Gastroesophageal sphincter (tissue), 4 donors: Measurements from ENCODE around the gene LHFPL2. TPM values are rescaled to one million over a fixed set of nuclear protein-coding genes. Genes with fewer than 3 reads are reported as not detected.

Source experiments
- ATAC-seq: fragments of 150-250 bp; one replicate; pipeline ENCODE4 v1.9.1; 2016; ENCODE audit warnings: mild to moderate bottlenecking, moderate library complexity
- H3K27ac ChIP-seq, 4 donors: fragments of 200-600 bp; sonication (generic) in 3 of 4; 1 replicate in 3 of 4; 2 replicates in 1 of 4; pipeline ENCODE4 v1.5.1; 2016 to 2019
- H3K27me3 ChIP-seq: fragments of 200-600 bp; sonication (generic); one replicate; pipeline ENCODE4 v1.5.1; 2019
- H3K36me3 ChIP-seq, 2 donors: fragments of 200-600 bp; sonication (generic); one replicate each; pipeline ENCODE4 v1.5.1; 2019; ENCODE audit warnings: control low read depth in 1 of 2
- H3K4me1 ChIP-seq, 3 donors: fragments of 200-600 bp; sonication (generic); 1 replicate in 2 of 3; 2 replicates in 1 of 3; pipeline ENCODE4 v1.5.1; 2016 to 2019; ENCODE audit warnings: control low read depth in 2 of 3
- H3K4me3 ChIP-seq, 2 donors: fragments of 200-600 bp; sonication (generic); one replicate each; pipeline ENCODE4 v1.5.1; 2019; ENCODE audit warnings: mild to moderate bottlenecking in 1 of 2, moderate library complexity in 1 of 2
- H3K9me3 ChIP-seq, 3 donors: fragments of 200-600 bp; sonication (generic); one replicate each; pipeline ENCODE4 v1.5.1; 2017 to 2019; ENCODE audit warnings: control low read depth in 2 of 3
- EP300 ChIP-seq: sonication (generic); formaldehyde crosslinking; IDR thresholded peaks from one replicate; pipeline ENCODE4 v1.6.1; 2017; ENCODE audit warnings: antibody characterized with exemption, mild to moderate bottlenecking
- POLR2A ChIP-seq, 2 donors: fragments of 450-650 bp; IDR thresholded peaks; one replicate each; pipeline ENCODE4 v1.6.1; 2017; ENCODE audit warnings: antibody characterized with exemption in 2 of 2, mild to moderate bottlenecking in 2 of 2, moderate library complexity in 1 of 2
- POLR2AphosphoS5 ChIP-seq: sonication (generic); formaldehyde crosslinking; IDR thresholded peaks from one replicate; pipeline ENCODE4 v1.6.1; 2017; ENCODE audit warnings: antibody characterized with exemption
- WGBS, 2 donors: methylation state at CpG; one replicate each; pipeline ENCODE4 v1.1.5; 2018; ENCODE audit warnings: low coverage in 1 of 2; 5-methylcytosine and 5-hydroxymethylcytosine counted together
- total RNA-seq, 4 donors: library from RNA; depleted of rRNA; stranded (reverse); fragments of >200 nt; gene quantifications; one replicate each; pipeline ENCODE4 v1.1.0, GENCODE V29; 2016
- TF ChIP-seq, protein P1 (sequence below), 4 experiments: fragments of 200-600 bp in 2 of 4; fragments of 450-650 bp in 2 of 4; sonication (generic) in 1 of 4; IDR thresholded peaks; one replicate each; pipeline ENCODE4 v1.5.1; 2017 to 2019; ENCODE audit warnings: antibody characterized with exemption in 4 of 4, mild to moderate bottlenecking in 2 of 4, moderate library complexity in 2 of 4

The LHFPL2 gene
- total RNA-seq, 4 donors from 2014 or later = 14.9 to 44.2 (median 39.3) TPM

DNA sequence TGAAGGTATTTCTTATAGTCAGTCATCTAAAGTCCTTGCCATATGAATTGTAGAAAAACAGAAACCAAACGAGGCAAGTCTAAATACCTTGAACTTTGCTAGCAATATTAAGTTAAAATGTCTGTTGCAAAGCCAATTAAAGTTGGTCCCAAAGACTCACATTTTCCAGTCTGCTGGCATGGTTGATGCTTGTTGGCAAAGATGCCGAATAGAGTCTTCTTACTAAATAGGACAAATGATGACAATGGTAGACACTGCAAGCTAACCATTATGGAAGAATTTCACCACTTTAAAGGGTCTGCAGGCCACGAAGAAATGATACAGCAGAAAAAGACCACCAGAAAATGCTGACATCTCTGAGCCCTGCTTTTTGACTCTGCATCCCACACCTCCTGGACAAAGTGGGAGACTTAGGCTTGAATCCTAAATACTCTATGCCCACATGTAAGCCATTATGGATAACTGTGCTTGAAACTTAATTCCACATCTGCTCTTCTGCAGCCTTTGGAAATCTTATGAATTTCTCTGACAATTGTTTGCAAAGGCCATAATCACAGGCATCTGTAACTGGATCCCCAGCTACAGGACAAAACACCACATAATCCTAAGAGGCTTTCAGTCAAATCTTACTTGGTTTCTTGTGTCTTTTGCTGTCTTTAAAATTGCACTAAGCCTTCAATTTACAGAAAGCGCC is 61.3 kb downstream of the LHFPL2 start:
- WGBS, 2 donors = 36 to 52% methylated on average over 3 to 4 of the region's 4 CpGs
- H3K27me3 ChIP-seq = no peaks in the 10 kb centered on the region
- ATAC-seq = no peak
- H3K4me1 ChIP-seq = peaks cover 0 to 48% (median 14%) of the 10 kb centered on the region in 3 donors
- TF ChIP-seq POLR2A (IDR thresholded peaks at IDR 0.05) = no peak
- TF ChIP-seq, protein P1, sequence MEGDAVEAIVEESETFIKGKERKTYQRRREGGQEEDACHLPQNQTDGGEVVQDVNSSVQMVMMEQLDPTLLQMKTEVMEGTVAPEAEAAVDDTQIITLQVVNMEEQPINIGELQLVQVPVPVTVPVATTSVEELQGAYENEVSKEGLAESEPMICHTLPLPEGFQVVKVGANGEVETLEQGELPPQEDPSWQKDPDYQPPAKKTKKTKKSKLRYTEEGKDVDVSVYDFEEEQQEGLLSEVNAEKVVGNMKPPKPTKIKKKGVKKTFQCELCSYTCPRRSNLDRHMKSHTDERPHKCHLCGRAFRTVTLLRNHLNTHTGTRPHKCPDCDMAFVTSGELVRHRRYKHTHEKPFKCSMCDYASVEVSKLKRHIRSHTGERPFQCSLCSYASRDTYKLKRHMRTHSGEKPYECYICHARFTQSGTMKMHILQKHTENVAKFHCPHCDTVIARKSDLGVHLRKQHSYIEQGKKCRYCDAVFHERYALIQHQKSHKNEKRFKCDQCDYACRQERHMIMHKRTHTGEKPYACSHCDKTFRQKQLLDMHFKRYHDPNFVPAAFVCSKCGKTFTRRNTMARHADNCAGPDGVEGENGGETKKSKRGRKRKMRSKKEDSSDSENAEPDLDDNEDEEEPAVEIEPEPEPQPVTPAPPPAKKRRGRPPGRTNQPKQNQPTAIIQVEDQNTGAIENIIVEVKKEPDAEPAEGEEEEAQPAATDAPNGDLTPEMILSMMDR (IDR thresholded peaks at IDR 0.05) = no peak
- TF ChIP-seq EP300 = no peak
- TF ChIP-seq POLR2AphosphoS5 = no peak
- H3K4me3 ChIP-seq = no peak overlapping the region
- H3K9me3 ChIP-seq = no peaks in the 10 kb centered on the region
- H3K36me3 ChIP-seq = no peaks in the 10 kb centered on the region
- H3K27ac ChIP-seq = peak overlapping the region in 3 of 4 donors; percentile 41 to 59 (median 48)

DNA sequence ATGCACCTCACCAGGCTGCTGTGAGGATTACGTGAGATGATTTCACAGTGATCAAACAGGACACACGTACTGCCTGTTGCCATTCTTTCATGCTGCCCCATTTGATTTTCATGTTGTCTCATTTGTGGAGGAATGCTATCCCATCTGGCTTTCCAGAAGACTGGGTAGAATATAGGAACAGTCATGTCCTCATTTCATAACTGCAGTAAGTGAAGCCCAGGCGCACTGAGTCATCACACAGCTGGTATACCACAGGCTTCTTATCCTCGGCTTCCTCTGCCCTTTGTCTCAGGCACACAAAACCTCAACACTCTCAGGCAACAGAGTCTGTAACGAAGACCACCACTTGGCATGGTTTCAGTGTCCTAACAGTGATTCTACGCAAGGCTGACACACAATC is 62.3 kb downstream of the LHFPL2 start:
- TF ChIP-seq POLR2AphosphoS5 = no peak
- no peak for TF ChIP-seq POLR2A (IDR thresholded peaks at IDR 0.05)
- TF ChIP-seq, protein P1 (IDR thresholded peaks at IDR 0.05) = no peak
- no peak for TF ChIP-seq EP300

DNA sequence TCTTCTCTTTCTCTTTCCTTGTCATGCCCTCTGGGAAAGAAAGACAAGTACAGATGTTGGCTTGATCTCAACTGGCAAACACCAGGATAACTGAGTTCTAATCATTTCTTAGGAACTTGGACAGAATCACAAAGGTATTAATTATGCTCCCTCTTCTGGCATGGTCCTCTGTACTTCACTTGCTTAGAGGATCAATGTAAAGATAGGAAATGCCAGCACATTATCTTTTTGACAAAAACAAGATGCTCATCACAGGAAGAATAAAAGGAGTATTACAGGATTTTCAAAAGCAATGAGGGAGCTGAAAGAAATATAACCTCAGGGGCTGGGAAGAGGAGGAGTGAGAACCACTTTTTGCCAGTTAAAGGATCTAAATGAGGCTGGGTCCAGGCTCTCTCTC is 70.6 kb downstream of the LHFPL2 start:
- no peaks in the 10 kb centered on the region for H3K9me3 ChIP-seq
- H3K4me3 ChIP-seq = no peak overlapping the region
- ATAC-seq = no peak
- no peaks in the 10 kb centered on the region for H3K27me3 ChIP-seq
- H3K27ac ChIP-seq = peak overlapping the region in 3 of 4 donors; percentile 54 to 74 (median 69)
- H3K4me1 ChIP-seq = peaks cover 12 to 53% (median 18%) of the 10 kb centered on the region in 3 donors
- no peaks in the 10 kb centered on the region for H3K36me3 ChIP-seq
- TF ChIP-seq POLR2A (IDR thresholded peaks at IDR 0.05) (no peak), POLR2AphosphoS5 (no peak), EP300 (no peak)
- TF ChIP-seq, protein P1 (IDR thresholded peaks at IDR 0.05) = no peak

More for the DNA sequence above, 62.3 kb downstream of the LHFPL2 start:
- ATAC-seq = no peak
- no peaks in the 10 kb centered on the region for H3K9me3 ChIP-seq
- no peak overlapping the region for H3K4me3 ChIP-seq
- 89 to 93% methylated on average over 5 to 6 of the region's 6 CpGs for WGBS, 2 donors
- H3K36me3 ChIP-seq = no peaks in the 10 kb centered on the region
- H3K27ac ChIP-seq = no peak overlapping the region
- H3K4me1 ChIP-seq = peaks cover 0 to 38% (median 9%) of the 10 kb centered on the region in 3 donors
- H3K27me3 ChIP-seq = no peaks in the 10 kb centered on the region

DNA sequence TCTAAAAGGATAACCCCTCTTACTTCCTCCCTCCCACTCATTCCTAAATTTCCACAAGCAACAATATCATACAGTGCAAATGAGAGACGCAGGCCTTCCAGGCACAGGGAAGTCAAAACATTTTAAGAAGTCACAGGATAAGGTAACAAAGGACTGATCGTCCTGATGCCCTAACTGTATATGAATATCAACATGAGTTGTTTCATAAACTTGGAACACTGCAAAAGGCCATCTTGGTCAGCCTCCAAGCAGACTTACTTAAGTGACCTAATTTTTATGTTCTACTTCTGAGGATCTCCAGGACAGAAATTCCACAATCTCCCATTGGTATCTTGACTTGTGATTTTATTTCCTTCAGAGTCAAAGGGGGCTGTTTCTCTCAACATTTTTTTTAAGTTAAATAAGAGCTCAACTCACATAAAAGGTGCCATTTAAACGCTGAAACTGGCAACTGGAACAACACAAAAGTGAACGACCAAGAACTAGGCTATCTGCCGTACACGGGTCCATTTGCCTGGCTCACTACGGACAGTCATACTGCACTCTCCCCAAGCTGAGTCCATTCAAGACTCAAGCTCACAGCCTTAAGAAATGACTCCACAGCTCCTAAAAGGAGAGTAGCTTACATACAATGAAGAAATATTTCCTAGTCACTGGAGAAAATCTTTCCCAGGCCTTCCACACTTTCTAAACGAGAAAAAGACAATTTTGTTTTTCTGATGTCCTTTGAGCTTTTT is 71.3 kb downstream of the LHFPL2 start:
- ATAC-seq = peak; percentile 50
- Histone ChIP-seq H3K27ac (peak overlapping the region; percentile 13 to 74 (median 46)), H3K9me3 (no peaks in the 10 kb centered on the region), H3K4me3 (no peak overlapping the region), H3K27me3 (no peaks in the 10 kb centered on the region), H3K36me3 (no peaks in the 10 kb centered on the region), H3K4me1 (peaks cover 12 to 60% (median 18%) of the 10 kb centered on the region in 3 donors)
- TF ChIP-seq, protein P1 (IDR thresholded peaks at IDR 0.05) = no peak
- no peak for TF ChIP-seq EP300
- TF ChIP-seq POLR2AphosphoS5 = no peak
- no peak for TF ChIP-seq POLR2A (IDR thresholded peaks at IDR 0.05)
- 26 to 55% methylated on average over 8 of the region's 8 CpGs for WGBS, 2 donors
